NCI-H2029 treated with DMSO at 0.1 percent for 48 hours (cell line): Measurements from ENCODE around the gene AFAP1.

Experiments used
- DNase-seq: peaks from one replicate; lab custom pipeline; 2025; lab: John Stamatoyannopoulos, UW

Gene AFAP1

GRCh38 chr4:7755561-7755960 is 184.1 kb downstream of the AFAP1 start:
- DNase-seq = no peak

- no peak for DNase-seq
Observed at GRCh38 chr4:7754565-7755262, 184.9 kb downstream of the AFAP1 start.

- DNase-seq = no peak
Observed at GRCh38 chr4:7753931-7754465, 185.7 kb downstream of the AFAP1 start.

- DNase-seq = no peak
Observed at GRCh38 chr4:7753271-7753670, 186.4 kb downstream of the AFAP1 start.

GRCh38 chr4:7752649-7753048 is 187.0 kb downstream of the AFAP1 start:
- no peak for DNase-seq

DNA sequence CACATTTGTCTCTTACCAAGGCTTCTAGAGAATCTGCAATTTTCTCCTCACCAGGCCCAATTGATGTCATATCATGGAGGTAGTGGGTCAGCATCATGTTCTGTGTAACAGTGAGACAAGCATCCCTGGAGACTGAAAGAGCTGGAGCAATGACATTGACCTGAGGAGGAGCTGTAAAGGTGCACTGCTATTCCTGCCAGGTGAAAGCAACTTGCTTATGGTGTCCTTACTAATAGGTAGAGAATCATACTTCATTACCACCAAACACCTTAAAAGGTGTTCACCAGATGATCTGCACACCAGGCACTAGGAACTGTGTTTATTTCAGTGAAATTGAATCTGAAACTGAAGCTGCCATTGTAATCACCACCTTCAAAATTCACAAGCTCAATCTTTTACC is 188.7 kb downstream of the AFAP1 start:
- DNase-seq = no peak

DNA sequence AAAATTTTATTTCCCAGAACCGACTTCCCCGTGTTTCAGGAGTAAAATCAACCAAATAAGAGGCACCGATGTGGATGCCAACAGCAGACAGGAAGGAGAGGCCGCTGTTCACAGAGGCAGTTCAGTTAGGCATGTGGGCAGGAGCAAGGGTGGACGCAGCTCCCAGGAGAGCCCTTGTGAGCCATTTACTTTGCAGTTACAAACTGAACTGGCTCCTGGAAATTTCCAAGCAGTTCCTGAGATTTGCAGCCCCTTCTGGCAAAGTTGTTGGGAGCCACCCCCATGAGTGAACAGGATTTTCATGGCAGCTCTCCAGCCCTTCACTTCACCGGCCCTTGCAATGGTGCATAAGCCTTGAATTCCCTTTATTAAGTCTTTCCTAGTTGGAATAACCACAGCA is 189.1 kb downstream of the AFAP1 start:
- DNase-seq = no peak

GRCh38 chr4:7747566-7747965 is 192.1 kb downstream of the AFAP1 start:
- no peak for DNase-seq

DNA sequence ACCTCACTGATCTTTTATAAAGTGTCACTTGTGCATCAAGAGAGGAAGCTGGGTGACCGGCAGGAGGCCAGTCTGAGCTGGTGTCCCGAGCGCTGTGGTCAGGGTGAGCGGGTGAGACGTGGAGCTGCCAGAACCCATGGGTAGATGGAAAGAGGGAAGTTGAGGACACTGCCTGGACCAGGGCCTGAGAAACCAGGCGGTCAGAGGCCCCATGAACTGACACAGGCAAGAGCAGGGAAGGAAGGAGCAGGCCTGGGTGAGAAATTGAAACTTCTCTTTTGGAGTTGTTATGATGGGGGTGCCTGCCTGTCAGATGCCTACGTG is 192.6 kb downstream of the AFAP1 start:
- DNase-seq = no peak

DNA sequence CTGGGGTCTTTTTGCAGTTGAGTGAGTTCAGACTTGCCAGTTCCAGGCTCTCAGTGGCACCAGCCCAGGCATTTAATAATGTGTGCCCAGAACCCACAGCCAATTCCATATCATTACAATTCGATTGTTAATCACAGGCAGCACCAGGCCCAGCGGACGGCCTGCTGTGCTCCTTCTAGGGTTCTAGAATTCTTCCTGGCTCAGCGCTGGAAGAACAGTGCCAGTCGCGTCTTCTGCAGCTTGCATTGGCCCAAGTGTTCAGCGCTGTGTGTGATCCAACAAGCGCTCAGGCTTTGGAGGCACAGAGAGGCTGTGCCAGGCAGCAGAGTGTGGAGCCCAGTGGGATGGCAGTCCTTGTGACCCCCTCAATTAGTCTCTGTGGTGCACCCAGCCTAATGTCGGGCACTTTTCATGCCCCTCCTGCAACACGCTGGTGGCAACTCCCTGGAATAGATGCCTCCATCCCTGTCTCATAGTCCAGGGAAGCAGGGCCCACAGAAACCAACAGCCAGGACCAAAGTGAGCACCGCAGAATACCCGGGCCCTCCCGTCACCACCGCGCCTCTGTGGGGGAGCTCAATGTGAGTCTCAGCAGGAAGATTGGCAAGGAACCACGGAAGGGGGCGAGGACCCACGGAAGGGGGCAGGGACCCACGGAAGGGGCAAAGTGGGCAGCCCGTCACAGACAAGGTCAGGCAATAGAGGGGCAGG is 193.2 kb downstream of the AFAP1 start:
- DNase-seq = no peak

DNA sequence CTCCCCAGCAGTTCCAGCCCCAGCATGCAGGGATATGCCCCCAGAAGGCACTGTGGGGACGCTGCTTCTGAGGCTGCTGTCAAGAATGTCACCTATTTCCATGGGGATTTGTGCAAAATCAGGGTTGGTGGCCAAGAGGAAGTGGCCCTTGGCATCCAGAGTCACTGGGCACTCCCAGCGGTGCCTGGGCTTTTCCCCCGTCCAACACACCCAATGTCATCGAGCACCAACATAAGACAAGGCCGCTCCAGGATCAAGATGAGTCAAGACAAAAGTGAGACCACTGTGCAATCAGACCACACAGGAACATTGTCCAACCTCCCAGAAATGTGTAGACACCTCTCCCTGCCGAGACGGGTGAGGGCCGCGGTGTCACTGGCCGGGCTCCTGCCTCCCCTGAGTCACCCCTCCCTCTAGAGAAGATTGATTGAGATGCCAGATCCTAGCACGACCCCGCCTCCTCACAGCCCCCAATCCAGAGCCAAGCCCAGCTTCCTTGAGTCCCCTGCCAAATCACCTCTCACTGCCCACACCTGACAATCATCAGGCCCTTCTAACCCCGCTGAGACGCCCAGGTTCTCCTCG is 194.3 kb downstream of the AFAP1 start:
- DNase-seq = no peak

DNA sequence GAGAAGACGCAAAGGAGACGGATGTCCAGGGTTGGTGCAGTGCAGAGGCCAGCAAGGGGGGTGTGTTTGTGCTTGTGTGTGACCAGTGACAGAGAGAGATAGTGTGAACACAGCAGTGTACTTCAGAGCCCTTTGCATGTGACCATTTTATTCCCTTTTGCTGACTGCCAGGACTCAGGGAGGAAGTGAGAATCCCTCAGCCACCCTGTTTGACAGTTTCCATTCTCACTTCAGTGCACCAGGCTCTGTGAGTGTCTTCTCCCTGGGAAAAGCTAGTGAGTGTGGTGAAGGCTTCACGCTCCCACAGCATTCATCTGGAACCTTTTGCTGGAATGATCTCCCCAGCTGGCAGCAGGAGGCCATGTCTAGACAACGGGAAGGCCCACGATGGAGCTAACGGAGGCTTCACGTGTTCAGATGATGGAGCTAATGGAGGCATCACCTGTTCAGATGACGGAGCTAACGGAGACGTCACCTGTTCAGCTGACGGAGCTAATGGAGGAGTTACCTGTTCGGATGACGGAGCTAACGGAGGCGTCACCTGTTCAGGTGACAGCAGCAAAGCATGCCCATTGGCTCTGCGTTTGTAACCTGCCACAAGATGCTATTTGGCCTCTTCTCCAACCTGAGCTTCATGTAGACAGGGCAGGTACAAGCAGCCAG is 195.4 kb downstream of the AFAP1 start:
- no peak for DNase-seq

DNA sequence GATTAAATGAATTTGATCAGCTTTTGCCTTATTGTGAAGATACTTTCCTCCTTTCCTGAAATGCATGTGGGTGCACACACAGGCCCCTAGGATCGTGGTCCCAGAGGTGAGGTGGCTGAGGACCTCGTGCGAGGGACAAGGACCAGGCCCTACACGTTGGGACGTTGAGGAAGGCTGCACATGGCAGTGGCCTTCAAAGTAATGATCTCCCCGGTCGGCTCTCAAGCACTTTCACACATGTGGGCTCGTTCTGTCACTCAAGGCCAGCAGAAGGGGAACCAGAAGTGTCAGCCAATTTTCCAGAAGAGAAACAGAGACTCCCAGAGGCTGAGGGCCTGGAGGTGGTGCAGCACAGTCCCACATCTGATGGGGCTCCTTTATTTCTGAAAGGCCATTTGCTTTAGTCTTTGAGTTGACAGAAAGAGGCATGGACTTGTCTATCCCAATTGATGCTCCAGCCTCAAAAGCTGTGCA is 196.8 kb downstream of the AFAP1 start:
- DNase-seq = no peak

GRCh38 chr4:7741946-7742806 is 197.5 kb downstream of the AFAP1 start:
- no peak for DNase-seq

- no peak for DNase-seq
Observed at GRCh38 chr4:7740866-7741525, 198.7 kb downstream of the AFAP1 start.

GRCh38 chr4:7739918-7740865 is 199.5 kb downstream of the AFAP1 start:
- no peak for DNase-seq

DNA sequence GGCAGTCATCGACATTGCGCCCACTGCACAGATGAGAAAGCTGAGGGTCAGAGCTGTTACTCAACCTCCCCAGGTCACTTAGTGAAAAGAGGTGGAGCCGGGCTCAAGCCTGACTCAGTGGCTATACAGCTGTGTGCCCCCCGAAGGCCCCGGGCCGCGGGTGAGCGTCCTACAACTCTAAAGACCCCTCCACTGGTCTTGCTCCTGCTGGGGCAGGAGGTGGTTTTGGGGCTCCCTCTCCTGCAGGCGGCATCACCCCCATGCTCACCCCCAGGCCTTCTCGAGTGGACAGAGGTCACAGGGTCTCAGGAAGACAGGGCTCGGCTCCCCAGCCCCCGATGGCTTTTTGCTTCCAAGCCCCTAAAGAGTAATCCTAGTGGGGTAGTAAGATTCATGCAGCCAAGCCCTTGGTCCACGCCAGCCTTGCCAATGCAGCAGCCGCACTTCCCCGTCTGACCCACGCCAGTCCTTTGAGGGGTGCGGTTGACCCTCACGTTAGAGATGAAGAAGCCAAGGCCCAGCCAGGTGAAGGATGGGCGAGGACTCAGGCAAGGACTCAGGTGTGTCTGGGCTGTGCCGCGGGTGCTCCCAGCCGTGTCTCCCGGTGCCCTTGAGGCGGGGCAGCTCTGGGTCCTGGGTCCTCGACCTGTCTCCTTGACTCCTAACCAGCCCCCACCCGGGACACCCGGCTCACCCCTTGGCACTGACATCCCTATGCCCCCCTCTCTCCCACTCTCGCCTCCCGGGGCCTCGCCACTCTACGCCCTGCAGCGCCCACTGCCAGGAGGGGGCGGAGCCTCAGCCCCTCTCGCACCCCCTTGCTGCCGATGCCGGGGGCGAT is 200.4 kb downstream of the AFAP1 start:
- no peak for DNase-seq

DNA sequence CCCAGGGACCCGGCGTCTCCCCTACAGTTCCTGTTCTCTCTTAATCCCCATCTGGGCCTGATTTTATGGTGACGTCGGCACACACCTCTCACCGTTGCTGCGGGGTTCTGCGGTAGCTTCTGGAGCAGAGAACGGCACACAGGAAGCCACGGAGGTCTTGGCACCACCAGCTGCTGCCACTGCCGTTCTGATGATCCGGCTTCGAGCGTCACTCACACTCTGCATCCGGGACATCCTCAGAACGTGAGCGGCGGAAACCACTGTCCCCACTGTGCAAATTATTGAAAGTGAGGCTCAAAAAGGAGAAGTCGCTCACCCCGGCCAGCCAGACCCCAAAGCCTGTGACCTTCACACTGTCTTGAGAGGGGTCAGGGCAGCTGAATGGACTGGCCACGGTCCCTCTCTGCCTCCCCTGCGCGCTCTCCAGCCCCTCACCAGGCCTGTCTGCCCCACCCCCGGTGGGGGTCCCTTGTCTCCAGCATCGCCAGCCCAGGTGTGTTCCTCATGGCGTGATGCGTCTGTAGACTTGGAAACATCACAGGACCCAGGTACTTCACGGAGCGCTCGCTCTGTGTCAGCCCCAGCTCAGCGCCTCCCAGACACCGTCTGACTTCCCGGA is 201.1 kb downstream of the AFAP1 start:
- no peak for DNase-seq
